Measurements from ENCODE around the gene CTDSPL.

DNA sequence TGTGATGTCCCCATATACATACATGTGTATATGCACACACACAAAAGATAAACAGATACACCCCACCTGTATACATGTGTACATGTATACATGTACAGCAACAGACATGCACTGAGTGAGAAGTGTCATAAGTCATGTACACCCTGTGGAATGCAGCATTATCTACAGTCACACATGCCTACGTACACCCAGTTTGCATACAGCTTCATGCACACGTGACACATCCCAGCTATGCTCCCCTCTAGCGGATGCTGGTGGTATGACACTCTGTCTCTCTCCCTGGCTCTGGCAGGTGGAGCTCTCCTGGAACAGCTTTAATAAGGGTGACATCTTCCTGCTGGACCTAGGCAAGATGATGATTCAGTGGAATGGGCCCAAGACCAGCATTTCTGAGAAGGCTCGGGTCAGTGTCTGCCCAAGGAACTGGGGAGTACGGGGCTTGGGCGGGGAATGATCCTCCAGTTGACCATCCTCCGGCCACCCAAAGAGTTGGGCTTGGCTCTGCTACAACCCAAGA, 135.2 kb downstream of the CTDSPL start:
- TF ChIP-seq, protein P1, sequence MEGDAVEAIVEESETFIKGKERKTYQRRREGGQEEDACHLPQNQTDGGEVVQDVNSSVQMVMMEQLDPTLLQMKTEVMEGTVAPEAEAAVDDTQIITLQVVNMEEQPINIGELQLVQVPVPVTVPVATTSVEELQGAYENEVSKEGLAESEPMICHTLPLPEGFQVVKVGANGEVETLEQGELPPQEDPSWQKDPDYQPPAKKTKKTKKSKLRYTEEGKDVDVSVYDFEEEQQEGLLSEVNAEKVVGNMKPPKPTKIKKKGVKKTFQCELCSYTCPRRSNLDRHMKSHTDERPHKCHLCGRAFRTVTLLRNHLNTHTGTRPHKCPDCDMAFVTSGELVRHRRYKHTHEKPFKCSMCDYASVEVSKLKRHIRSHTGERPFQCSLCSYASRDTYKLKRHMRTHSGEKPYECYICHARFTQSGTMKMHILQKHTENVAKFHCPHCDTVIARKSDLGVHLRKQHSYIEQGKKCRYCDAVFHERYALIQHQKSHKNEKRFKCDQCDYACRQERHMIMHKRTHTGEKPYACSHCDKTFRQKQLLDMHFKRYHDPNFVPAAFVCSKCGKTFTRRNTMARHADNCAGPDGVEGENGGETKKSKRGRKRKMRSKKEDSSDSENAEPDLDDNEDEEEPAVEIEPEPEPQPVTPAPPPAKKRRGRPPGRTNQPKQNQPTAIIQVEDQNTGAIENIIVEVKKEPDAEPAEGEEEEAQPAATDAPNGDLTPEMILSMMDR (IDR thresholded peaks at IDR 0.05) = peak; percentile 90
- TF ChIP-seq POLR2AphosphoS5 (IDR thresholded peaks at IDR 0.05; ENCODE audit: low read depth, low read length) = no peak
- no peak for TF ChIP-seq TCF7L2 (IDR thresholded peaks at IDR 0.05; ENCODE audit: low read depth, low read length)
- TF ChIP-seq, protein P2, sequence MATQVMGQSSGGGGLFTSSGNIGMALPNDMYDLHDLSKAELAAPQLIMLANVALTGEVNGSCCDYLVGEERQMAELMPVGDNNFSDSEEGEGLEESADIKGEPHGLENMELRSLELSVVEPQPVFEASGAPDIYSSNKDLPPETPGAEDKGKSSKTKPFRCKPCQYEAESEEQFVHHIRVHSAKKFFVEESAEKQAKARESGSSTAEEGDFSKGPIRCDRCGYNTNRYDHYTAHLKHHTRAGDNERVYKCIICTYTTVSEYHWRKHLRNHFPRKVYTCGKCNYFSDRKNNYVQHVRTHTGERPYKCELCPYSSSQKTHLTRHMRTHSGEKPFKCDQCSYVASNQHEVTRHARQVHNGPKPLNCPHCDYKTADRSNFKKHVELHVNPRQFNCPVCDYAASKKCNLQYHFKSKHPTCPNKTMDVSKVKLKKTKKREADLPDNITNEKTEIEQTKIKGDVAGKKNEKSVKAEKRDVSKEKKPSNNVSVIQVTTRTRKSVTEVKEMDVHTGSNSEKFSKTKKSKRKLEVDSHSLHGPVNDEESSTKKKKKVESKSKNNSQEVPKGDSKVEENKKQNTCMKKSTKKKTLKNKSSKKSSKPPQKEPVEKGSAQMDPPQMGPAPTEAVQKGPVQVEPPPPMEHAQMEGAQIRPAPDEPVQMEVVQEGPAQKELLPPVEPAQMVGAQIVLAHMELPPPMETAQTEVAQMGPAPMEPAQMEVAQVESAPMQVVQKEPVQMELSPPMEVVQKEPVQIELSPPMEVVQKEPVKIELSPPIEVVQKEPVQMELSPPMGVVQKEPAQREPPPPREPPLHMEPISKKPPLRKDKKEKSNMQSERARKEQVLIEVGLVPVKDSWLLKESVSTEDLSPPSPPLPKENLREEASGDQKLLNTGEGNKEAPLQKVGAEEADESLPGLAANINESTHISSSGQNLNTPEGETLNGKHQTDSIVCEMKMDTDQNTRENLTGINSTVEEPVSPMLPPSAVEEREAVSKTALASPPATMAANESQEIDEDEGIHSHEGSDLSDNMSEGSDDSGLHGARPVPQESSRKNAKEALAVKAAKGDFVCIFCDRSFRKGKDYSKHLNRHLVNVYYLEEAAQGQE (IDR thresholded peaks at IDR 0.05; ENCODE audit: insufficient read depth in 1 of 2, low read depth in 2 of 2, low read length in 1 of 2) = no peak
- no peak for TF ChIP-seq SIN3A (IDR thresholded peaks at IDR 0.05; ENCODE audit: borderline replicate concordance, insufficient read depth, low read depth, low read length)
